H9 (cell line): ENCODE measurements around the gene ZDHHC19. TPM values are rescaled to one million over a fixed set of nuclear protein-coding genes. Genes with fewer than 3 reads are reported as not detected.

Experiments used
- DNase-seq: peaks from one replicate; pipeline ENCODE4 v3.0.0-alpha.2; 2017
- H2AFZ ChIP-seq: one replicate; pipeline ENCODE4 v1.6.1; 2013; ENCODE audit warnings: mild to moderate bottlenecking, low read length, control low read depth, moderate library complexity
- H2AK5ac ChIP-seq: 2 replicates; pipeline ENCODE4 v1.6.1; 2013; ENCODE audit warnings: low read length, control low read depth, mixed read lengths; ENCODE audit not compliant: insufficient read length
- H2BK120ac ChIP-seq: one replicate; pipeline ENCODE4 v1.6.1; 2013; ENCODE audit warnings: low read depth, mild to moderate bottlenecking, low read length, control low read depth, inconsistent platforms; ENCODE audit not compliant: poor library complexity, severe bottlenecking
- H2BK12ac ChIP-seq: 2 replicates; pipeline ENCODE4 v1.6.1; 2013; ENCODE audit warnings: low read length, control low read depth, mixed read lengths, low read depth; ENCODE audit not compliant: insufficient read length
- H2BK15ac ChIP-seq: 2 replicates; pipeline ENCODE4 v1.6.1; 2013; ENCODE audit warnings: low read depth, low read length, control low read depth
- H2BK20ac ChIP-seq: one replicate; pipeline ENCODE4 v1.6.1; 2013; ENCODE audit warnings: low read depth, mild to moderate bottlenecking, low read length, control low read depth, inconsistent platforms; ENCODE audit not compliant: poor library complexity, severe bottlenecking
- H2BK5ac ChIP-seq: 2 replicates; pipeline ENCODE4 v1.6.1; 2013; ENCODE audit warnings: low read length, control low read depth, mixed read lengths; ENCODE audit not compliant: insufficient read length
- H3K14ac ChIP-seq: 2 replicates; pipeline ENCODE4 v1.6.1; 2013; ENCODE audit warnings: low read length, control low read depth; ENCODE audit not compliant: insufficient read depth
- H3K18ac ChIP-seq: 2 replicates; pipeline ENCODE4 v1.6.1; 2013; ENCODE audit warnings: low read depth, mild to moderate bottlenecking, mixed read lengths, low read length, control low read depth; ENCODE audit not compliant: insufficient read length
- H3K23ac ChIP-seq: 2 replicates; pipeline ENCODE4 v1.6.1; 2013; ENCODE audit warnings: low read length, control low read depth, mixed read lengths, low read depth; ENCODE audit not compliant: insufficient read length
- H3K23me2 ChIP-seq: 2 replicates; pipeline ENCODE4 v1.6.1; 2013; ENCODE audit warnings: low read depth, mild to moderate bottlenecking, mixed read lengths, low read length, control low read depth; ENCODE audit not compliant: insufficient read length, poor library complexity, severe bottlenecking
- H3K27ac ChIP-seq: 2 replicates; pipeline ENCODE4 v1.5.1; 2013; ENCODE audit warnings: low read length, control low read depth, mixed read lengths, low read depth; ENCODE audit not compliant: insufficient read length
- H3K27me3 ChIP-seq: 2 replicates; pipeline ENCODE4 v1.6.1; 2013; ENCODE audit warnings: low read length, control low read depth, inconsistent platforms; ENCODE audit not compliant: insufficient read depth
- H3K4ac ChIP-seq: 2 replicates; pipeline ENCODE4 v1.6.1; 2013; ENCODE audit warnings: low read depth, mild to moderate bottlenecking, control low read depth, inconsistent platforms, low read length, moderate library complexity
- H3K4me1 ChIP-seq: 2 replicates; pipeline ENCODE4 v1.6.1; 2013; ENCODE audit warnings: low read length, control low read depth, inconsistent platforms; ENCODE audit not compliant: insufficient read depth
- H3K4me2 ChIP-seq: 2 replicates; pipeline ENCODE4 v1.6.1; 2013; ENCODE audit warnings: low read length, control low read depth, mixed read lengths; ENCODE audit not compliant: insufficient read length, insufficient read depth
- H3K56ac ChIP-seq: 2 replicates; pipeline ENCODE4 v1.6.1; 2013; ENCODE audit warnings: low read depth, mild to moderate bottlenecking, mixed read lengths, low read length, control low read depth; ENCODE audit not compliant: insufficient read length
- H3K79me1 ChIP-seq: 2 replicates; pipeline ENCODE4 v1.6.1; 2013; ENCODE audit warnings: low read depth, mild to moderate bottlenecking, moderate library complexity, low read length, control low read depth, inconsistent platforms; ENCODE audit not compliant: insufficient read depth, poor library complexity, severe bottlenecking
- H3K79me2 ChIP-seq: 2 replicates; pipeline ENCODE4 v1.6.1; 2013; ENCODE audit warnings: low read length, control low read depth, inconsistent platforms; ENCODE audit not compliant: insufficient read depth
- H3K9ac ChIP-seq: 2 replicates; pipeline ENCODE4 v1.6.1; 2013; ENCODE audit warnings: low read length, control low read depth, mixed read lengths; ENCODE audit not compliant: insufficient read length; ENCODE audit errors: extremely low read depth
- H3K9me3 ChIP-seq: one replicate; pipeline ENCODE4 v1.6.1; 2013; ENCODE audit warnings: low read depth, low read length, inconsistent platforms; ENCODE audit not compliant: control insufficient read depth
- H3T11ph ChIP-seq: one replicate; pipeline ENCODE4 v1.6.1; 2013; ENCODE audit warnings: mild to moderate bottlenecking, low read length, control low read depth, inconsistent platforms
- H4K20me1 ChIP-seq: one replicate; pipeline ENCODE4 v1.6.1; 2013; ENCODE audit not compliant: control insufficient read depth, insufficient read length, insufficient read depth
- H4K5ac ChIP-seq: 2 replicates; pipeline ENCODE4 v1.6.1; 2013; ENCODE audit warnings: low read depth, mild to moderate bottlenecking, mixed read lengths, low read length, control low read depth; ENCODE audit not compliant: insufficient read length
- H4K8ac ChIP-seq: replicated peaks from 2 replicates; pipeline ENCODE4 v1.6.1; 2013; ENCODE audit warnings: low read length, control low read depth, mixed read lengths, low read depth; ENCODE audit not compliant: insufficient read length
- H4K91ac ChIP-seq: 2 replicates; pipeline ENCODE4 v1.6.1; 2013; ENCODE audit warnings: low read depth, mild to moderate bottlenecking, moderate library complexity, mixed read lengths, low read length, control low read depth; ENCODE audit not compliant: insufficient read length
- H3K27ac Mint-ChIP-seq, 3 experiments: 2 replicates in 2 of 3; 3 replicates in 1 of 3; pipeline ENCODE4 v1.8.0; 2020 to 2021; ENCODE audit warnings: mixed read lengths in 3 of 3, mild to moderate bottlenecking in 1 of 3, moderate library complexity in 1 of 3
- H3K27me3 Mint-ChIP-seq: 2 replicates; pipeline ENCODE4 v1.8.0; 2021; ENCODE audit warnings: low read depth, mild to moderate bottlenecking, moderate library complexity, mixed read lengths
- H3K36me3 Mint-ChIP-seq, 3 experiments: 2 replicates in 2 of 3; 3 replicates in 1 of 3; pipeline ENCODE4 v1.8.0; 2020 to 2021; ENCODE audit warnings: low read depth in 3 of 3, mixed read lengths in 3 of 3; ENCODE audit not compliant: insufficient read depth in 1 of 3
- H3K4me1 Mint-ChIP-seq, 2 experiments: 2 replicates each; pipeline ENCODE4 v1.8.0; 2020; ENCODE audit warnings: mixed read lengths in 2 of 2
- H3K4me3 Mint-ChIP-seq, 2 experiments: 2 replicates in 1 of 2; 3 replicates in 1 of 2; pipeline ENCODE4 v1.8.0; 2020 to 2021; ENCODE audit warnings: mild to moderate bottlenecking in 2 of 2, mixed read lengths in 2 of 2, moderate library complexity in 1 of 2
- H3K9me3 Mint-ChIP-seq, 2 experiments: 2 replicates in 1 of 2; 3 replicates in 1 of 2; pipeline ENCODE4 v1.8.0; 2020; ENCODE audit warnings: mild to moderate bottlenecking in 2 of 2, mixed read lengths in 2 of 2, moderate library complexity in 1 of 2
- WGBS: extraction: QIAGEN DNeasy Blood & Tissue Kit; methylation state at CpG from one replicate; pipeline ENCODE4 v1.1.7; 2013; ENCODE audit warnings: missing lambda C conversion rate, low lambda C conversion rate, mixed read lengths; ENCODE audit not compliant: insufficient read length; ENCODE audit errors: extremely low coverage; 5-methylcytosine and 5-hydroxymethylcytosine counted together
- total RNA-seq: library from RNA; stranded (reverse); gene quantifications from 2 replicates; pipeline ENCODE4 v1.2.1, GENCODE V29; 2021
- TF ChIP-seq, protein P1 (sequence below): fragments of 200-600 bp; sonication (generic); conservative IDR thresholded peaks from 3 replicates; pipeline ENCODE4 v1.8.0; 2021; ENCODE audit warnings: antibody characterized with exemption, mild to moderate bottlenecking

ZDHHC19 gene
- total RNA-seq, 1 experiment from 2014 or later, result 2.2 TPM

DNA sequence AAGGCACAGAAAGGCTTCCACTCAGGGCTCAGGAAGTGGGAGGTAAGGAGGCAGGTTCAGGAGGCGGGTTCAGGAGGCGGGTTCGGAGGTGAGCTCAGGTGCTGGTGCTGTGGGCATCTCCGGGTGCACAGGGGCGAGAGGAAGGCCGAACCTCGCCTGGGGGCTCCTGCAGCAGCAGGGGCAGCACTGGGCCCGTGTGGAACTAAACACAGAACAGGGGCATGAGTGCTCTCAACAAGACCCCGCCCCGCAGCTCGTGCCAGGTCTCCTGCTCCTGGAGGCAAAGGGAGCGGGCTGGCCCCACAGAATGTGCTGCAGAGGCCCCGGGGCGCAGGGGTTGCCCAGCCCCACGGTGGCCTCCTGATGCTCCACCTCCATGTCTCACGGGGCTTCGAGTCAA, 13.7 kb downstream of the ZDHHC19 start:
- H3K23me2 ChIP-seq, result no peaks in the 10 kb centered on the region
- no peak overlapping the region for H3K4me3 Mint-ChIP-seq
- no peak overlapping the region; a peak in 1 of 7 replicates for H3K27ac Mint-ChIP-seq
- H4K91ac ChIP-seq, result no peak overlapping the region
- no peak for DNase-seq
- H3K23ac ChIP-seq, result no peak overlapping the region
- no peaks in the 10 kb centered on the region; the same call in 1 of the 2 replicates for H3K27me3 Mint-ChIP-seq
- no peak overlapping the region for H3K14ac ChIP-seq
- H4K5ac ChIP-seq, result no peak overlapping the region
- no peak overlapping the region for H2BK5ac ChIP-seq
- peaks cover 4 to 7% of the 10 kb centered on the region in 2 experiments; a peak in 3 of 4 replicates for H3K4me1 Mint-ChIP-seq
- no peak overlapping the region for H2AFZ ChIP-seq
- H3K79me2 ChIP-seq, result no peaks in the 10 kb centered on the region
- H4K8ac ChIP-seq, result no peak overlapping the region
- no peak overlapping the region for H3K18ac ChIP-seq
- no peak overlapping the region for H2BK20ac ChIP-seq
- no peak overlapping the region for H3T11ph ChIP-seq
- no peaks in the 10 kb centered on the region for H3K36me3 Mint-ChIP-seq
- no peak overlapping the region for H2BK12ac ChIP-seq
- H2AK5ac ChIP-seq, result no peak overlapping the region
- H2BK120ac ChIP-seq, result no peak overlapping the region
- H4K20me1 ChIP-seq, result no peaks in the 10 kb centered on the region
- no peak overlapping the region for H3K4me2 ChIP-seq
- H2BK15ac ChIP-seq, result no peak overlapping the region
- H3K79me1 ChIP-seq, result no peaks in the 10 kb centered on the region
- TF ChIP-seq, protein P1, sequence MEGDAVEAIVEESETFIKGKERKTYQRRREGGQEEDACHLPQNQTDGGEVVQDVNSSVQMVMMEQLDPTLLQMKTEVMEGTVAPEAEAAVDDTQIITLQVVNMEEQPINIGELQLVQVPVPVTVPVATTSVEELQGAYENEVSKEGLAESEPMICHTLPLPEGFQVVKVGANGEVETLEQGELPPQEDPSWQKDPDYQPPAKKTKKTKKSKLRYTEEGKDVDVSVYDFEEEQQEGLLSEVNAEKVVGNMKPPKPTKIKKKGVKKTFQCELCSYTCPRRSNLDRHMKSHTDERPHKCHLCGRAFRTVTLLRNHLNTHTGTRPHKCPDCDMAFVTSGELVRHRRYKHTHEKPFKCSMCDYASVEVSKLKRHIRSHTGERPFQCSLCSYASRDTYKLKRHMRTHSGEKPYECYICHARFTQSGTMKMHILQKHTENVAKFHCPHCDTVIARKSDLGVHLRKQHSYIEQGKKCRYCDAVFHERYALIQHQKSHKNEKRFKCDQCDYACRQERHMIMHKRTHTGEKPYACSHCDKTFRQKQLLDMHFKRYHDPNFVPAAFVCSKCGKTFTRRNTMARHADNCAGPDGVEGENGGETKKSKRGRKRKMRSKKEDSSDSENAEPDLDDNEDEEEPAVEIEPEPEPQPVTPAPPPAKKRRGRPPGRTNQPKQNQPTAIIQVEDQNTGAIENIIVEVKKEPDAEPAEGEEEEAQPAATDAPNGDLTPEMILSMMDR, result no peak
- no peaks in the 10 kb centered on the region for H3K27me3 ChIP-seq
- H3K9ac ChIP-seq, result no peak overlapping the region
- H3K27ac ChIP-seq, result no peak overlapping the region
- no peaks in the 10 kb centered on the region for H3K9me3 ChIP-seq
- no peak overlapping the region for H3K4ac ChIP-seq
- no peaks in the 10 kb centered on the region for H3K4me1 ChIP-seq
- no CpG with 5 or more reads among the region's 17 CpGs for WGBS
- H3K56ac ChIP-seq, result no peak overlapping the region
- no peaks in the 10 kb centered on the region for H3K9me3 Mint-ChIP-seq
